Thoracic aorta (tissue), 2 donors: ENCODE measurements around the gene NREP. TPM values are rescaled to one million over a fixed set of nuclear protein-coding genes. Genes with fewer than 3 reads are reported as not detected.

Experiments
- ATAC-seq: fragments of 150-250 bp; one replicate; pipeline ENCODE4 v1.8.0; 2017; ENCODE audit warnings: low read depth; ENCODE audit not compliant: insufficient number of reproducible peaks, low FRiP score
- DNase-seq: peaks from one replicate; pipeline ENCODE4 v3.0.0-alpha.2; 2020; ENCODE audit warnings: low spot score
- H3K27ac ChIP-seq, 2 donors: fragments of 200-600 bp; sonication (generic); 1 replicate in 1 of 2; 2 replicates in 1 of 2; pipeline ENCODE4 v1.5.1; 2016; ENCODE audit warnings: mild to moderate bottlenecking in 2 of 2, moderate library complexity in 2 of 2
- H3K27me3 ChIP-seq: fragments of 200-600 bp; sonication (generic); replicated peaks from 2 replicates; pipeline ENCODE4 v1.6.0; 2016; ENCODE audit warnings: mild to moderate bottlenecking; ENCODE audit not compliant: insufficient read depth
- H3K36me3 ChIP-seq: fragments of 200-600 bp; sonication (generic); one replicate; pipeline ENCODE4 v1.5.1; 2016
- H3K4me1 ChIP-seq, 2 donors: fragments of 200-600 bp; sonication (generic); 1 replicate in 1 of 2; 2 replicates in 1 of 2; pipeline versions ENCODE4 v1.5.1 to v1.6.0; 2016; ENCODE audit warnings: low read depth in 2 of 2, mild to moderate bottlenecking in 1 of 2; ENCODE audit not compliant: control insufficient read depth in 1 of 2
- H3K4me3 ChIP-seq: fragments of 200-600 bp; sonication (generic); 2 replicates; pipeline ENCODE4 v1.5.1; 2016; ENCODE audit warnings: mild to moderate bottlenecking
- H3K9me3 ChIP-seq: fragments of 200-600 bp; sonication (generic); 2 replicates; pipeline ENCODE4 v1.5.1; 2016
- total RNA-seq, 2 donors: library from RNA; depleted of rRNA; stranded (reverse); fragments of >200 nt; gene quantifications; one replicate each; pipeline versions ENCODE4 v1.1.0 to v1.2.3, GENCODE V29; 2016
- TF ChIP-seq, protein P1 (sequence below): fragments of 200-600 bp; sonication (generic); IDR thresholded peaks from one replicate; pipeline ENCODE4 v1.5.1; 2019; ENCODE audit warnings: antibody characterized with exemption

Gene NREP
- total RNA-seq, 2 donors from 2014 or later = 15.3 to 18.0 TPM

DNA sequence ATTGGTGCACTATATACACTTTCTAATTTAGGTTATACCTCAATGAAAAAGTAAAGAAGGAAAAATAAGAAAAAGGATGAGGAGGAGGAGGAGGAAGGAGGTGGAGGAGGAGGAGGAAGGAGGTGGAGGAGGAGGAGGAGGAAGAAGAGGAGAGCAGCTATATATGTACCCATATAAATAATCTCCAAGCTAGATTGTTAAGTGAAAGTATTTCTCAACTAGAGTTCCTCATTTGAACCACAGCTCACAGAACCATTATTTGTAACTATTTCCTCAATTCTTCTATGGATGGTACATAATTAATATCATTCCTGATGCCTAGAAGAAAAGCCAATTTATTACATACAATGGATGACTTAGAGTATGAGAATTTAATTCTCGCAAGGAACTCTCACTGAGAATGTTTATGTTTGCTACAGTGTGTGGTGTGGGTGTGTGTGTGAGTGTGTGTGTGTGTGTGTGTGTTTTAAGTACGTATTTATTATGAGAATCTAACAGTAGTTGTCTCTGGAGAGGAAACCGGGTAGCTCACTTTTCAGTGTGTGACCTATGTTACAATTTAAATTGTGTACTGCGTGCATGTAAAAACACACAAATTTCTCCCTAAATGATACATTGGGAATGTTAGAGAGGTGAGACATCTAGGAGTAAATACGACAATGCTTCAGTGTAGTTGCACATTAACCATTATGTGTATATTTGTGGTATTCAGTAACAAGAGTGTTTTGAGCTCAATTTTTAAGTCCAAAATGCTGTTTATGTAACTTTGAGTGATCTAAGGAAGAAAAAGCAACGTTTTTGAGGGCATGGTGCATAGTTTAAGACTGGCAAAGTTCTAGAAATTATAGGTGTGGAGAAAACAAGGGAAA, 20.2 kb upstream of the NREP start:
- no peak for ATAC-seq
- H3K9me3 ChIP-seq = no peaks in the 10 kb centered on the region

DNA sequence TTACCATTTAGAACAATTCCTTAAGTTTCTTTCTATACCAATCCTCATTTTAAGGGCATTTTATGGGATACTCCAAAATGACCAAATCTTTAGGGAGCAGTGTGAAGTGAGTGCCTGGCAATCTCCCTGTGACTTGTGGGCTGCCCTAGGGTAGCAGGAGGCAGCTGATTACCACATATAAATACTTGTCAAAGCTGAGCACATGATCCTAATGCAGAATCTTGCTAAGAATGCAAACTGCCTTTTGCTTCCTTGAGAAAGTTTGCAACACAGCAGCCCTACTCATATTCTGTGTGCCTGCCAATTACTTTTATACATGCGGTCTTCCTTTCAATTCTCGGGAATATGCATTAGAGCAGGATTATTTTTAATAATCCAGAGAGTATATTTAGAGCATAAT, 18.2 kb upstream of the NREP start:
- H3K4me3 ChIP-seq = no peak overlapping the region
- H3K27me3 ChIP-seq = no peaks in the 10 kb centered on the region
- TF ChIP-seq, protein P1, sequence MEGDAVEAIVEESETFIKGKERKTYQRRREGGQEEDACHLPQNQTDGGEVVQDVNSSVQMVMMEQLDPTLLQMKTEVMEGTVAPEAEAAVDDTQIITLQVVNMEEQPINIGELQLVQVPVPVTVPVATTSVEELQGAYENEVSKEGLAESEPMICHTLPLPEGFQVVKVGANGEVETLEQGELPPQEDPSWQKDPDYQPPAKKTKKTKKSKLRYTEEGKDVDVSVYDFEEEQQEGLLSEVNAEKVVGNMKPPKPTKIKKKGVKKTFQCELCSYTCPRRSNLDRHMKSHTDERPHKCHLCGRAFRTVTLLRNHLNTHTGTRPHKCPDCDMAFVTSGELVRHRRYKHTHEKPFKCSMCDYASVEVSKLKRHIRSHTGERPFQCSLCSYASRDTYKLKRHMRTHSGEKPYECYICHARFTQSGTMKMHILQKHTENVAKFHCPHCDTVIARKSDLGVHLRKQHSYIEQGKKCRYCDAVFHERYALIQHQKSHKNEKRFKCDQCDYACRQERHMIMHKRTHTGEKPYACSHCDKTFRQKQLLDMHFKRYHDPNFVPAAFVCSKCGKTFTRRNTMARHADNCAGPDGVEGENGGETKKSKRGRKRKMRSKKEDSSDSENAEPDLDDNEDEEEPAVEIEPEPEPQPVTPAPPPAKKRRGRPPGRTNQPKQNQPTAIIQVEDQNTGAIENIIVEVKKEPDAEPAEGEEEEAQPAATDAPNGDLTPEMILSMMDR = no peak
- DNase-seq (no peak), ATAC-seq (no peak)
- H3K27ac ChIP-seq = peak overlapping the region; percentile 17 to 33
- no peaks in the 10 kb centered on the region for H3K9me3 ChIP-seq
- no peaks in the 10 kb centered on the region for H3K36me3 ChIP-seq
- peaks cover 10 to 32% of the 10 kb centered on the region in 2 donors for H3K4me1 ChIP-seq

More for the DNA sequence above, 20.2 kb upstream of the NREP start:
- Histone ChIP-seq H3K27ac (no peak overlapping the region), H3K27me3 (no peaks in the 10 kb centered on the region), H3K36me3 (no peaks in the 10 kb centered on the region), H3K4me3 (no peak overlapping the region), H3K4me1 (peaks cover 18 to 45% of the 10 kb centered on the region in 2 donors)
- no peak for DNase-seq
- TF ChIP-seq, protein P1 = no peak

DNA sequence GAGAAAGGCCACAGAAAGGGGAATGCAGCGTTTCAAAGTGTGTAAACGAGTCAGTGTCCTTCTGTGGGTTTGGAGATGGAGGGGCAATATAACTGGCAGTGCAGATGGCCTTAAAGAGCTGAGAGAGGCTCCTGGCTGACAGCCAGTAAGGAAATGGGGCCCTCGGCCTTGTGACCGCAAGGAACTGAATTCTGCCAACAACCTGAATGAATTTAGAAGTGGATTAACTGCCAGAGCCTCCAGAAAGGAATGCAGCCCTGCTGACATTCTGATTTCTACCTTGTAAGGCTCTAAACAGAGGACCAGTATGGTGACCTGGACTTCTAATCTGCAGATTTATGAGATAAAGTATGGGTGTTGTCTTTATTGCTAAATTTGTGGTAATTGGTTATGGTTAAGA, 17.5 kb upstream of the NREP start:
- Histone ChIP-seq H3K4me1 (peaks cover 6 to 25% of the 10 kb centered on the region in 2 donors), H3K27me3 (no peaks in the 10 kb centered on the region), H3K36me3 (no peaks in the 10 kb centered on the region), H3K27ac (peak overlapping the region; percentile 33 to 40), H3K4me3 (no peak overlapping the region), H3K9me3 (no peaks in the 10 kb centered on the region)
- ATAC-seq = no peak
- no peak for DNase-seq
- TF ChIP-seq, protein P1 = no peak

DNA sequence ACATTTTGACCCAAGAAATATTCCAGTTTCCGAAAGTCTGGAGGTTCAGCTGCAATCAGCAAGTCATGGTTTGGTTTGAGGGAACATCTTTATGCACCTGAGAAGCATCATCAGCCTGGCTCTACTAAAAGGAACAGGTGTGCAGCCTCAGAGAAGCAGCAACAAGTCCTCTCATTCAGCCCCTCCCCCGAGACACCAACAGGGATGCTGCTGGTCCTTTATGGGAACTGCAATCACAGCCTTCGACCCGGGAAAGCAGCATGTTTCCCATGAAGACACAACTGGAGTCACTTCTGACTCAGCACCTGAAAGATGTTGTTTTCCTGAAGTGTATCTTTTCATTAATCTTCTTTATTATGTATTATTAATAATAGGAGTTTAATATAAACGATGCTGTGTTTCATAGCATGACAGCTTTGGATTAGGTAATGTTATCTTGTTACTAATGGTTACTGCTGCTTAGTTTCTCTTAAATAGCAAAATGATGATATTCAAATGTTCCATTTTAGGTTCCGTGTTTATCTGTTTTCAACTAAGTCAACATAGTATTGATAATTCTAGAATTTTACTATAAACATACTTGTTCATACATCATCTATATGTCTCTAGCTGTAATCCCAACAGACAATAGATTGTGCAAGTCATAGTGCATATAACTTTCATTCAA, 15.6 kb upstream of the NREP start:
- TF ChIP-seq, protein P1 = no peak
- Histone ChIP-seq H3K4me3 (no peak overlapping the region), H3K36me3 (no peaks in the 10 kb centered on the region), H3K27me3 (no peaks in the 10 kb centered on the region), H3K4me1 (peaks cover 6 to 22% of the 10 kb centered on the region in 2 donors), H3K9me3 (no peaks in the 10 kb centered on the region), H3K27ac (no peak overlapping the region)
- no peak for ATAC-seq
- DNase-seq = no peak

DNA sequence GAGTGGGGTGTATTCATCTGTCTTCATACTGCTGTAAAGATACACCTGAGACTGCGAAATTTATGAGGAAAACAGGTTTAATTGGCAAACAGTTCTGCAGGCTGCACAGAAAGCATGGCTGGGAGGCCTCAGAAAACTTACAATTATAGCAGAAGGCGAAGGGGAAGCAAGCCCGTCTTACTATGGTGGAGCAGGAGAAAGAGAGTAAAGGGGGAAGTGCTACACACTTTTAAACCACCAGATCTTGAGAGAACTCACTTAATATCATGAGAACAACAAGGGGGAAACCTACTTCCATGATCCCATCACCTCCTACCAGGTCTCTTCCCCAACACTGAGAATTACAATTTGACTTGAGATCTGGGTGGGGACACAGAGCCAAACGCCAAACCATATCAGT, 12.5 kb upstream of the NREP start:
- ATAC-seq = no peak
- H3K27me3 ChIP-seq = no peaks in the 10 kb centered on the region
- no peak overlapping the region for H3K27ac ChIP-seq

More for the DNA sequence above, 12.5 kb upstream of the NREP start:
- no peak overlapping the region for H3K4me3 ChIP-seq
- no peaks in the 10 kb centered on the region for H3K9me3 ChIP-seq
- TF ChIP-seq, protein P1 = no peak
- peaks cover 3 to 13% of the 10 kb centered on the region in 2 donors for H3K4me1 ChIP-seq
- no peaks in the 10 kb centered on the region for H3K36me3 ChIP-seq
- no peak for DNase-seq
